ENCODE data around the gene ARHGDIB. TPM values are rescaled to one million over a fixed set of nuclear protein-coding genes. Genes with fewer than 3 reads are reported as not detected.
A peak's percentile ranks its signal among the peaks of the same experiment; 100 is the strongest.

ARHGDIB gene
- total RNA-seq, 1 donor from 2014 or later = 217 TPM

DNA sequence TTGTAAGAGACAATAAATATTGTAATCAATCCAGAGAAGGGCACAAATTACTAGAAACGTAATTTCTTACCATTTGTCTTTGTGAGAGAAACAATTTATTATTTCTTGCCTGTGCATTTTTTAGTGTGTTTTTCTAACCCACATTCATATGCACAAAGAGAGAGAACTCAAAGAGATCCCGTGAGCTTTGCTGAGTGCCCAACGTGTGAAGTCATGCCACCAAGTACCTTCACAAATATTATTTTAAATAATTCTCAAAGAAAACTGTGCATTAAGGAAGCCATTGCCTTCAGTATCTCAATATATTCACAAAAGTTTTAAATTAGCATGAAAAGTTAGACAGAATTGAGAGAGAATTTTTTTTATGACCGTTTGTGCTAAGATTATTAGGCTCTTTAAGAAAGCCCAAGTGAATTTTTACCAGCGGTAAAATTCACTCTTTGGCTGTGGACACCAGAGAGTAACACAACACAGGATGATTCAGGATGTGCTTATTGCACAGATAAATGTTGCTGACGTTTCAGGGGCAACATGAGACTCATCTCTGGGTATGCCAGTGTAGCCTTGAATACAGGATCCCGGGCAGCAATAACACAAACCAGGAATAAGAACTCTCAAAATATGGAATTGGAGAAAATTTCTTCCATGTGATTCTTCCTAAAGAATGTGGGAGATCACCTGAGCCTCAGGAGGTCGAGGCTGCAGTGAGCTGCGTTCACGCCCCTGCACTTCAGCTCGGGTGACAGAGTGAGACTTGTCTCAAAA lies 2.9 kb downstream of the ARHGDIB start:
- Mint-ChIP-seq H3K4me3 (ENCODE audit: unreplicated experiment) (no peak overlapping the region), H3K4me1 (ENCODE audit: unreplicated experiment) (peaks cover 34% of the 10 kb centered on the region), H3K36me3 (ENCODE audit: low read depth, unreplicated experiment) (peaks cover 4% of the 10 kb centered on the region), H3K9me3 (ENCODE audit: unreplicated experiment) (no peaks in the 10 kb centered on the region), H3K27ac (ENCODE audit: unreplicated experiment) (no peak overlapping the region), H3K27me3 (ENCODE audit: unreplicated experiment) (peaks cover 1% of the 10 kb centered on the region)
- TF ChIP-seq, protein P1, sequence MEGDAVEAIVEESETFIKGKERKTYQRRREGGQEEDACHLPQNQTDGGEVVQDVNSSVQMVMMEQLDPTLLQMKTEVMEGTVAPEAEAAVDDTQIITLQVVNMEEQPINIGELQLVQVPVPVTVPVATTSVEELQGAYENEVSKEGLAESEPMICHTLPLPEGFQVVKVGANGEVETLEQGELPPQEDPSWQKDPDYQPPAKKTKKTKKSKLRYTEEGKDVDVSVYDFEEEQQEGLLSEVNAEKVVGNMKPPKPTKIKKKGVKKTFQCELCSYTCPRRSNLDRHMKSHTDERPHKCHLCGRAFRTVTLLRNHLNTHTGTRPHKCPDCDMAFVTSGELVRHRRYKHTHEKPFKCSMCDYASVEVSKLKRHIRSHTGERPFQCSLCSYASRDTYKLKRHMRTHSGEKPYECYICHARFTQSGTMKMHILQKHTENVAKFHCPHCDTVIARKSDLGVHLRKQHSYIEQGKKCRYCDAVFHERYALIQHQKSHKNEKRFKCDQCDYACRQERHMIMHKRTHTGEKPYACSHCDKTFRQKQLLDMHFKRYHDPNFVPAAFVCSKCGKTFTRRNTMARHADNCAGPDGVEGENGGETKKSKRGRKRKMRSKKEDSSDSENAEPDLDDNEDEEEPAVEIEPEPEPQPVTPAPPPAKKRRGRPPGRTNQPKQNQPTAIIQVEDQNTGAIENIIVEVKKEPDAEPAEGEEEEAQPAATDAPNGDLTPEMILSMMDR (IDR thresholded peaks at IDR 0.05; ENCODE audit: unreplicated experiment) = no peak
- DNase-seq (ENCODE audit: low spot score) = no peak

GRCh38 chr12:14957551-14958168 lies 3.7 kb downstream of the ARHGDIB start:
- no peak for DNase-seq (ENCODE audit: low spot score)
- peaks cover 9% of the 10 kb centered on the region for H3K36me3 Mint-ChIP-seq (ENCODE audit: low read depth, unreplicated experiment)
- no peaks in the 10 kb centered on the region for H3K9me3 Mint-ChIP-seq (ENCODE audit: unreplicated experiment)
- H3K27ac Mint-ChIP-seq (ENCODE audit: unreplicated experiment) = no peak overlapping the region
- H3K4me3 Mint-ChIP-seq (ENCODE audit: unreplicated experiment) = no peak overlapping the region
- peaks cover 1% of the 10 kb centered on the region for H3K27me3 Mint-ChIP-seq (ENCODE audit: unreplicated experiment)
- TF ChIP-seq, protein P1 (IDR thresholded peaks at IDR 0.05; ENCODE audit: unreplicated experiment) = no peak
- peaks cover 39% of the 10 kb centered on the region for H3K4me1 Mint-ChIP-seq (ENCODE audit: unreplicated experiment)

- TF ChIP-seq, protein P1 (IDR thresholded peaks at IDR 0.05; ENCODE audit: unreplicated experiment) = no peak
- Mint-ChIP-seq H3K27ac (ENCODE audit: unreplicated experiment) (no peak overlapping the region), H3K4me3 (ENCODE audit: unreplicated experiment) (no peak overlapping the region), H3K9me3 (ENCODE audit: unreplicated experiment) (no peaks in the 10 kb centered on the region), H3K4me1 (ENCODE audit: unreplicated experiment) (peaks cover 46% of the 10 kb centered on the region), H3K27me3 (ENCODE audit: unreplicated experiment) (peaks cover 1% of the 10 kb centered on the region), H3K36me3 (ENCODE audit: low read depth, unreplicated experiment) (peaks cover 16% of the 10 kb centered on the region)
- DNase-seq (ENCODE audit: low spot score) = no peak
Observed at GRCh38 chr12:14956905-14957304, 4.5 kb downstream of the ARHGDIB start.

DNA sequence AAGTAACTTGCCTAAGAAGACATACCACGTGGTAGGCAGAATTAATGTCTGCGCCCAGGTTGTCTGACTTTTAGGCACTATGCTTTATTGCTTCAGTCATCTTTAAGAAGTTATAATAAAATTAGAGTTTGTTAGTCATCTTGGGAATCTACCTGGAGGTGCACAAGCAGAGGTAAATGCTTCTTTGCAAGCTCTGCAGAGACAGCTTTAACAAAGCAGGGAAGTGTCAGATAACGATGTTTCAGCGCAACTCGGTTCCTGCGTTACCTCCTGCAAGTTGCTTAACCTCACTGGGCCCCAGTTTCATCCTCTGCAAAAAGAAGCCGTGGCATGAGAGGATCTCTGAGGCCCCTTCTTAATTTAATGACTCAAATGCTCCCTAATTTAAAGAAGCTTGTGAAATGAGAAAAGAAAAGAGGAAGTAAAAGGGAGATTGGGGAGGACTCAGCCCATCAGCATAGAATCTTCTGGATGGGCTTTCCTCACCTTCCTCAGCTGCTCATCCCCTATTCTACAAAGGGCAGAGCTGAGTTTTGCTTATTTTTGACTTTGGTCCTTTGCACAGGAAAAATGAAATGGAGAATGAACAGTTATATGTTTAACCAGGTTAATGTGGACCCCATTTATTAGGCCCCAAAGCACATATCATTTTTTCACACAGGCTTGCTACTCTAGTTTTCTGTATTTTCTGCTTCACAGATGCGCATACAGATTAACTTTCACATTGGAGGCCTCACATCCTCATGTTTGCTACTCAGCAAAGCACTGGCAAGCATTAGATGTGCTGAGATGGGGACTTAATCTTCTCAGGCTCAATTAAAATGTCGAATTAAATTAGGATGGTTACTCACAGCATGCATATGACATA lies 5.1 kb downstream of the ARHGDIB start:
- Mint-ChIP-seq H3K27ac (ENCODE audit: unreplicated experiment) (peak overlapping the region; percentile 48), H3K36me3 (ENCODE audit: low read depth, unreplicated experiment) (peaks cover 18% of the 10 kb centered on the region), H3K4me1 (ENCODE audit: unreplicated experiment) (peaks cover 46% of the 10 kb centered on the region), H3K4me3 (ENCODE audit: unreplicated experiment) (no peak overlapping the region), H3K9me3 (ENCODE audit: unreplicated experiment) (no peaks in the 10 kb centered on the region), H3K27me3 (ENCODE audit: unreplicated experiment) (peaks cover 1% of the 10 kb centered on the region)
- TF ChIP-seq, protein P1 (IDR thresholded peaks at IDR 0.05; ENCODE audit: unreplicated experiment) = no peak
- DNase-seq (ENCODE audit: low spot score) = no peak

Measured in endothelial cell (in vitro differentiated cells).